ENCODE results near the gene PTPRD.

The PTPRD gene

GRCh38 chr9:10371824-10372223, 241.0 kb downstream of the PTPRD start:
- no peak for TF ChIP-seq REST (IDR thresholded peaks at IDR 0.05; ENCODE audit: insufficient read depth in 1 of 2, low read depth in 2 of 2, low read length in 2 of 2)

GRCh38 chr9:10366171-10366779, 246.5 kb downstream of the PTPRD start:
- TF ChIP-seq TAF1 (IDR thresholded peaks at IDR 0.05; ENCODE audit: borderline replicate concordance, insufficient read depth, low read length) (no peak), FOXP2 (optimal IDR thresholded peaks at IDR 0.05; ENCODE audit: borderline replicate concordance, extremely low read depth, extremely low read length, insufficient read depth) (no peak), POLR2AphosphoS5 (IDR thresholded peaks at IDR 0.05; ENCODE audit: low read depth, low read length) (no peak), SIN3A (IDR thresholded peaks at IDR 0.05; ENCODE audit: borderline replicate concordance, insufficient read depth, low read length) (no peak), REST (IDR thresholded peaks at IDR 0.05; ENCODE audit: insufficient read depth in 1 of 2, low read depth in 2 of 2, low read length in 2 of 2) (no peak)

- no peak for TF ChIP-seq POLR2AphosphoS5 (IDR thresholded peaks at IDR 0.05; ENCODE audit: low read depth, low read length)
- no peak for TF ChIP-seq SIN3A (IDR thresholded peaks at IDR 0.05; ENCODE audit: borderline replicate concordance, insufficient read depth, low read length)
- no peak for TF ChIP-seq TAF1 (IDR thresholded peaks at IDR 0.05; ENCODE audit: borderline replicate concordance, insufficient read depth, low read length)
- TF ChIP-seq FOXP2 (optimal IDR thresholded peaks at IDR 0.05; ENCODE audit: borderline replicate concordance, extremely low read depth, extremely low read length, insufficient read depth), result no peak
- TF ChIP-seq REST (IDR thresholded peaks at IDR 0.05; ENCODE audit: insufficient read depth in 1 of 2, low read depth in 2 of 2, low read length in 2 of 2), result no peak
Observed at GRCh38 chr9:10354591-10354990, 258.2 kb downstream of the PTPRD start.

GRCh38 chr9:10341057-10341456, 271.7 kb downstream of the PTPRD start:
- TF ChIP-seq SIN3A (IDR thresholded peaks at IDR 0.05; ENCODE audit: borderline replicate concordance, insufficient read depth, low read length), result no peak
- TF ChIP-seq TAF1 (IDR thresholded peaks at IDR 0.05; ENCODE audit: borderline replicate concordance, insufficient read depth, low read length), result no peak
- no peak for TF ChIP-seq POLR2AphosphoS5 (IDR thresholded peaks at IDR 0.05; ENCODE audit: low read depth, low read length)
- TF ChIP-seq FOXP2 (optimal IDR thresholded peaks at IDR 0.05; ENCODE audit: borderline replicate concordance, extremely low read depth, extremely low read length, insufficient read depth), result no peak

- no peak for TF ChIP-seq SIN3A (IDR thresholded peaks at IDR 0.05; ENCODE audit: borderline replicate concordance, insufficient read depth, low read length)
- no peak for TF ChIP-seq FOXP2 (optimal IDR thresholded peaks at IDR 0.05; ENCODE audit: borderline replicate concordance, extremely low read depth, extremely low read length, insufficient read depth)
- TF ChIP-seq REST (IDR thresholded peaks at IDR 0.05; ENCODE audit: insufficient read depth in 1 of 2, low read depth in 2 of 2, low read length in 2 of 2), result no peak
- TF ChIP-seq TAF1 (IDR thresholded peaks at IDR 0.05; ENCODE audit: borderline replicate concordance, insufficient read depth, low read length), result no peak
- TF ChIP-seq POLR2AphosphoS5 (IDR thresholded peaks at IDR 0.05; ENCODE audit: low read depth, low read length), result no peak
Observed at GRCh38 chr9:10339152-10339551, 273.6 kb downstream of the PTPRD start.

Measured in PFSK-1 (cell line).